DMS153 (cell line): Measurements from ENCODE around the gene SCRG1.

Experiments
- DNase-seq: peaks from one replicate; lab custom pipeline; 2025; lab: John Stamatoyannopoulos, UW

Gene SCRG1

DNA sequence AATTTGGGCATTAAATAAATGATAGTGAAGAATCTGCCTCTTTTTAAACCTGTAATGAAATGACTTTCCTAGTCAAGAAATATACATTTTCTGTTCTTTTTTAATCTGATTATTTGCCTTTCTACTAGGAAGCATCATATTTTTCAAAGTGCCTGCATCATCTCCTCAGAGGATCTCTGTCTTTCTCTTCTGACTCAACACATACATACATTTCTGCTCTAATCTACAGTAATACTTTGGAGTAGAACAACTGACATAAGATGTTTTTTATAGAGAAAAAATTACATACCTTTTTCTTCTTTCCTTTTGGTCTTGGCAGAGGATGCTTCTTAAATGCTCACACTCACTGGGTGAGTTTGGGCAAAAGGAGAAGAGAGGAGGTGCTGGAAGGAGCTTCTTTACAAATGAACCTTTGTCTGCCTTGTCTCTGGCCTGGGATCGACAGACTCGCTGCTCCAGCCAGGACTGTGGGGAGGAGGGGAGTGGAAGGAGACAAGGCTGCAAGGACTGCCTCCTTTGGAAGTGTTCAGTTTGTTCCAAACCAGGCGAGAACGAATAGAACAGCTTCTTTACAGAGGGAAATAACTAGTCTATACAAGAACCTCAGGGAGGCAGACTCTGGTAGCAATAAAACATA, at the start of gene SCRG1:
SCRG1 (minus strand) TSS at position 338 of the 637 bp plus-strand sequence. CDS start 7,702 bp downstream, outside the sequence.
- no peak for DNase-seq

DNA sequence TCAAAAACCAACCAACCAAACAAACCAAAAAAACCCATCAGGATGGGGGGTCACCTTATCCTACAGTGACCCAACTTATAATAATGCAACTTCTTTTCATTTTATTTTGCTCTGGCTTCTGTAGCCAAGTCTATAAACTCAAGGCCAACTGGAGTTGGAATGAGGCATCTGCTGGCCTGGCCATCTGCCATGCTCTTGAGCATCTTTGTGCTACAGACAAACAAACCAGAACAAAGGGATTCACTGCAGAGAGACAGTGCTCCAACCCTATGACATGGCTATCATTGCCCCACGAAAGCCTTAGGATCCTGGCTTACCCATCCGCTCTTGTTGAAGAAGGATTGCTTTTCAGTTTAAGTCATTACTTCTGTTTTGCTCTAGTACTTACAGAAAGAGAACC, 49.2 kb upstream of the SCRG1 start:
- peak; percentile 50 for DNase-seq

DNA sequence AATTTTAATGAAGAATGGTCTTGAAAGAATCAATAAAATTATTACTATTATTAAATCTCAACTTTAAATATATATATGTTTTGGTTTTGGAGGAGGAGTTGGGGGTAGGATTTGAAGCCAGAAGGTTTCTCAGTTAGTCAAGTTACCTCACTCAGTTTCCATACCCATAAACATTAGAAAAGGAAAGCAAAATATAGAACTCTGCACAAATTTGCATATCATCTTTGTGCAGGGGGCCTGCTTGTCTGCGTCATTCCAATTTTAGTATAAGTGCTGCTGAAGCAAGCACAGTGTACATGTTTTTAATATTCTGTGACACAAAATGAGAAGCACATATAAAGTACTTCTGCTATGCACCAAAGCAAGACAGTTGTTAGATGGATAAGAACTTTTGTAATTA, 47.5 kb upstream of the SCRG1 start:
- DNase-seq: no peak

DNA sequence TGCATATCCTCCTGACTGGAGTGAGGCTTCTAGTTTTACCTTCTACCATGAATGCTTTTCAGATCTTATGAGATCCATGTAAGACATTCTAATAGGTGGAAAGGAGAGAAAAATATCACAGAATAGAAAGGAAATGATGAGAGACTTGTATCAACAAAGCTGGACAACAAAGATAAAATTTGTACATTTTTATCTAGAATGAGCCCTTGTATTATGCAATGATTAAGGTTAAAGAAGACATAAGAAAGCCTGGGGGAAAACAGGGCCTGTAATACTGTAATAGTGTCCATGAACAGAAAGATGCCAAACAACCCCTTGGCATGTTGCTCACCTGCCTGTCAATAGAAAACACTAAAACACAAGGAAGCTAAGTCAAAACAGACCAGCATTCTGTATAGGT, 44.2 kb upstream of the SCRG1 start:
- no peak for DNase-seq

DNA sequence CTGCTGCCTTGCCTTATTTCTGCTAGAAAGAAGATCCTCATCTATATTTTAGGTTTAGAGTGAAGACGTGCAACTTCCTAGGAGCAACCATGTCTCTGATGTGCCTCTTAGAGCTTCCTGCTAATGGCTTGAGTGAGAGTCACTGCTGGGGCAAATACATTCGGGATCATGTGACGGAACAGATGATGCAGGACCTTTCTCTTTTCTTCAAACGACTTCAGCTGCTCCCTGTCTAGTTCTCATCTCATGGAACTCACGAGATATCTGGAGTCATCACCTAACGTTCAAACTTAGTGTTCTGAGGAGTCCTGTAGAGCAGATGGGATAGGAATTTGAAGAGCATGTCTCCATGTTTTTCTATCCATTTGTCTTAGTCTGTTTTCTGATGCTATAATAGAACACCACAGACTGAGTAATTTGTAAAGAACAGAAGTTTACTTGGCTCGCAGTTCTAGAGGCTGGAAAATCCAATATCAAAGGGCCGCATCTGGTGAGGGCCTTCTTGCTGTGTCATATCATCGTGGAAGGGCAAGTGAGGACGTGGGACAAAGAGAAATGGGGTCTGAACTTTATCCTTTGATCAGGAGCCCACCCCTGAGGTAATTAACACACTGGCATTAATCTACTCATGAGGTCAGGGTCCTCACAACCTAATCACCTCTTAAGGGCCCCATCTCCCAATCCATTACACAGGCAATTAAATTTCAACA, 43.5 kb upstream of the SCRG1 start:
- DNase-seq: no peak

DNA sequence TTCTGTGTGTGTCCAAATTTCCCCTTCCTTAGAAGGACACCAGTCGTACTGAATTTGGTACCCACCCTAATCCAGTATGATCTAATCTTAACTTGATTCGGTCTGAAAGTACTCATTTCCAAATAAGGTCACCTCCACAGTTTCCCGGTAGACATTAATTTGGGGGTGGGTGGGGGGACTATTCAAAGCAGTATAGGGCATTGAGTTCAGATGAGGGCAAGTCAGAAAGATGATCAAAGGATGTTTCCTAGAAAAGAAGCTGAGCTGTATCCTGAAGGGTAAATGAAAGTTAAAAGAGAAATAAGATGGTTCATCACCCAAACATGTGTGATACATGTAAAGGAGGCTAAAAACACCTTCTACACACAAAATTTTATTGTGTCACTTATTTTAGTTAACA, 42.0 kb upstream of the SCRG1 start:
- no peak for DNase-seq

DNA sequence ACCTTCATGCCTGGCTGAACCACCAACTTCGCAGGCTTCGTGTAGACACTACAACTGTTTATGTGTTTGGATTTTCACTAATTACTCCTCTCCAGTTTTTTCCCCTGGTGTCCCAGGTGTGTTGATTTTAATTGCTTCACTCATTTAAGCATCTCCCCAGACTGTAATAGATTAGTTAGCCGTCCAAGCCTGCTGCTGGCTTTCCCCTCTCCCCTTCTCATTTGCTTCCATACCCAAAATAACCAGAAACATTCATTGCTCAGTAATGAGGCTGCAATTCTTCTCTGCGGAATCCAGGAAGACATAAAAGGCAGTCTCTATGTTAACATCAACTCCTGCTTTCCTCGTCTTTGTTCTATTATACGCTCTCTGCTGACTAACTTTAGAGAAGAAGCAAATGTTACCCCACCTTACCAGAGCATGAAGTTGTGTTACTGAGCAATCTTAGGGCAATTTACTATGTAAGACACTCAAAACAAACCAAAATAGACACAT, 37.9 kb upstream of the SCRG1 start:
- no peak for DNase-seq

DNA sequence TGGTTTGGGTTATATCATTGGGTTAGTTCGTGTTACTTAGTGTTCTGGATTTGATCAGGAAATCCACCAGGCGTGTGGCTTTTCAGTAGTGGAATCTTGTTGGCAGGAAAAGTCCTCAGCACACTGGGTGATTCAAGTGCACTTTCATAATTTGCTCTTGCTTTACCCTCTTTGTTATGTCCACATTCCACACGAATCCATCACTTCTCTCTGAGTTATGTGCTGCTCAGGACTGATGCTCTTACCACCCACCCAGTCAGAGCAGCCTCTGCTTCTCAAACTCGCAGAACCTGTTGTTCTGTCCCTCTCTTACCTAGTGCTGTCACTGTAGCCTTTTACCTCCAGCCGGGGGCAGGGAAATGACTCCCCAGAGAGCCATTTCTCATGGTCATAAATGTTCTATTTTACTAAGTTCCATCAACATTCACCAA, 37.2 kb upstream of the SCRG1 start:
- peak; percentile 66 for DNase-seq

DNA sequence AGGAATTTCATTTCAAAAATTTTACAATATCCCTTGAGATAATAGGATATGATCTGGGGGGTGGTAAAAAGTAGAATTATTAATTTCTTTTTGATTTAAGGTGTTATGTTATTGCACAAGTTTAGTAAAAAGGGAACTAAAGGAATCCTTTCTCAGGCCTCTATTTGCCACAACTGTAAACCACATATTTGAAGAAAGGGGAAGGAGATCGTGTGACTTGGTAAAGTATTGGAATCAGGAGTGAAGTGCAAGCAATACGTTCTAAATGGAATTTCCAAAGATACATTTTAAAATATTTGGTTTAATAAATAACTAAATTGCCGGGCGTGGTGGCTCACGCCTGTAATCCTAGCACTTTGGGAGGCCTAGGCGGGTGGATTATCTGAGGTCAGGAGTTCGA, 35.3 kb upstream of the SCRG1 start:
- DNase-seq: no peak

DNA sequence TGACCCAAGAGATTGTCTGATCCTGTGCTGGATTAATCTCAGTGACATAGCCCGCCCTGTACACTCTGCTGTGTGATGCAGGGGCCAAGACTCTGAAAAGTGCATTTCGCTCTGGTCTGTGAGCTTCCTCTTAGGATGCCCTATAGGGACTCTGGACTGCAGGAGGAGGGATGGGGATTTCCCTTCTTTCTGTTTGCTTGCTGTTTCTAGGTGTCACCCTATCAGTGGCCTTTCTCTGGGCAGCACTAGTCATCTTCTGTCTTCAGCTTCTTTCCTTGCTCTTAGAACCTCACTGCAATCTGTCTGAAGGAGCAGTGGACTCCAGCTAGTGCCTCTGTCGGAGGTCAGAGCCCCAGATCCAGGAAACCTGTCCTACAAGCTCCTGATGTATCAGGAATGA, 34.5 kb upstream of the SCRG1 start:
- no peak for DNase-seq

DNA sequence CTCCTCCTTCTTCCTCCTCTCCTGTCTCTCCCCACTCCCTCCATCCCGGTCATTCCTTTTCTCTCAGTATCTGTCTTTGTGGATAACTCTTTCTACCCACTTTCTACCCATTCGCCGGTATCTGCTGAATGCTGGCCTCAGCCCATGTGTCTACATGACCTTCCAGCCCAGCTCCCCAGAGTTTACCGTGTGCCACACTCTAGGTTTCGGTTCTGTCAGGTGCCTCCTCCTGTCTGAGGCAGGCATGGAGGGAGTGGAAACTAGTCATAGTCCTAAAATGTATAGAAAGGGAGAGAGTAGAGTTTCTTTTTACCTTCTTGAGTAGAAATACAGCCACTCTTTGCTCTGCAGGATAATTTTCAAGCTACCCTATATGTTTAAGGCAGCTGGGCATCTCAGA, 33.5 kb upstream of the SCRG1 start:
- DNase-seq: no peak

DNA sequence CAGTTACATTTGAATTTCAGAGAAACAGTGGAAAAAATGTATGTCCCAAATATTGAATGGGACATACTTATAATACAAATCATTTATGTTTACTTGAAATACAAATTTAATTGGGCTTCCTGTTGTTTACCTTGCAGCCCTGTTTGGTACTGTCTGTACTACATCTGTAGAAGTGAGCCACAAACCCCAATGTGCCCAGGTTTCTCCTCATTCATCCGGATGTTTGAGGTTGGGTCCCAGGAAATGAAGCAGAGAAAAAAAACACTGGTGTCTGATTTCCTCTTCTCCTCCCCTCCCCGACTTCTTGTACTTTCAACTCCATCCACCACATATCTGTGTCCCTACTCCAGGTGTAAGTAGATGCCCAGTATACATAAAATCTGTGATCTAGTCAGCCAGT, 27.1 kb upstream of the SCRG1 start:
- DNase-seq: no peak

DNA sequence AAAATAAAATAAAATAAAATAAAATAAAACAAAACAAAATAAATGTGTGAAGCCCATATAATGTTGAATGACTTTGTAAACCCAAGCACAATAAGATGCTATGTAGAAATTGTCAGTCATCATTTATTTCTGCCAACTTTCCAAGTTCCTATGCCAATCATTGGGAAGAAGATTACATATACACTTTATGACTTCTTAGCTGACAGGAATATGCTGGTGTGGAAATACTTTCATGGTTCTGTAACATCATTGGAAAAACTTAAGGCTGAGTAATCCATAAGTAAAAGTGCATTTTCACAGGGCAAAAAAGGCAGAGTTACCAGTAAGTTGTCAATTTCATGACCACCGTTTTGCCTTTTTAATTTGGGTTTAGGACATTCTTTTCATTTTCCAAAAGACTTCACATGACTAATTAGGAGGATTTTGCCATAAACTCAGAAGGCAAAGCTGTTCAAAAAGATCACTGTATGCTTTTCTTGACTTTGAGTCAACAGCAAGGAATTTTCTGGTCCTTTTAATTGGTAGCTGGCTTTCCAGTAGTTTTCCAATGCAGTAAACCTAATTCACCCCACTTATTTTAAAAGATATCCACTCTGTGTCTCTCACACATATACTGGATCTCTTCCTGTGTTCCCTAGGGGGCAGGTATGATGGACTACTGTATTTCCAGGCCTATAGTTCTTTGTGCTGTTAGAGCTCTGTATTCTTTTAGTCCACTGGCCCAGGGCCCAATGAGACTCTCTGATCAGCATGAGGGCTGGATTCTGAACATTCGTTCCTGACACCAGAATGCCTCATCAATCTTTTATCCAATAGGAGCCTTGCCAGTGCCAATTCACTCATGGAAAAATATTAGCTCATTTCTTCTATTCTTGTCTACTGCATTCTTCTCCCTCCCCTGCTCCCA, 26.2 kb upstream of the SCRG1 start:
- no peak for DNase-seq

DNA sequence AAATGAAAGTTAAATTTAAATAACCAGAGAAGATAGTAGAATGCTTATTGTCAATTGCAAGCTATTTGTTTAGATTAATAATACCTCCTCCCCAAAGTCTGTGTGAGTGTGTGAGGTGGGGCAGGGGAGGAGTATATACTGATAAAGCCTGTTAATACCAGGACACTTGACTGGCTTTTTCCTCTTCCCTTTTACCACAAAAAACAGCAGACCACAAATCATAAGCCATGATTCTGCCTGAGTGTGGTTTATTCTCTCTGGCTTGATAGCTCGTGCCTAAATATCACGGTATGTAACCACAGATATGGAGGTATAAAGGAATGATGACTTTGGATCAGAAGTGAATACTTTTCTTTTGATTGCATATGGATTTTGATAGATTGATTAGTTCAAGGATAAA, 21.9 kb upstream of the SCRG1 start:
- DNase-seq: no peak

DNA sequence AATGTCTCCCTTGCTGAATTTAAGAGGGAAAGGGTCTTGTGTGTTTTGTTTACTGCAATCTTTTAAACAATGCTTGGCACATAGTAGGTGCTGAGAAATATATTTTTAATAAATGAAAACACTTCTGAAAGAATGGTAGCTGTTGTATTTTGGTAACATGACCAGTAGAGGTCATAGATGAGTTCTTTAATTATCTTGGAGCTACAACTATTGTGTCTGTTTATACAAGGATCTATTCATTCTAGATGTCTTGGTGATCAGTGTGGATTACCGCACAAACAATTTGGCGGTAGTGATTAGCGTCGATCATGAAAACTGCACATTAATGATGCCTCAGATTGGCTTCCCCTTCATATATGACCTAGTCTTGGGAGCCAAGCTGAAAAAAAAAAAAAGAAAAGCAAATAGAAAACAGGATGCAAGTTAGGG, 21.4 kb upstream of the SCRG1 start:
- DNase-seq: peak; percentile 49

DNA sequence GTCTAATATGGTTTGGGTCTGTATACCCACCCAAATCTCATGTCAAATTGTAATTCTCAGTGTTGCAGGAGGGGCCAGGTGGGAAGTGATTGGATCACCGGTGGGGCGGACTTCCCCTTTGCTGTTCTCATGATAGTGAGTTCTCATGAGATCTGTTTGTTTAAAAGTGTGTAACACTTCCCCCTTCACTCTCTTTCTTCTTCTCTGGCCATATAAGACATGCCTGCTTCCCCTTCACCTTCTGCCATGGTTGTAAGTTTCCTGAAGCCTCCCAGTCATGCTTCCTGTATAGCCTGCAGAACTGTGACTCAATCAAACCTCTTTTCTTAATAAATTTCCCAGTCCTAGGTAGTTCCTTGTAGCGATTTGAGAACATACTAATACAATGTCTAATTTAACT, 19.7 kb upstream of the SCRG1 start:
- no peak for DNase-seq

DNA sequence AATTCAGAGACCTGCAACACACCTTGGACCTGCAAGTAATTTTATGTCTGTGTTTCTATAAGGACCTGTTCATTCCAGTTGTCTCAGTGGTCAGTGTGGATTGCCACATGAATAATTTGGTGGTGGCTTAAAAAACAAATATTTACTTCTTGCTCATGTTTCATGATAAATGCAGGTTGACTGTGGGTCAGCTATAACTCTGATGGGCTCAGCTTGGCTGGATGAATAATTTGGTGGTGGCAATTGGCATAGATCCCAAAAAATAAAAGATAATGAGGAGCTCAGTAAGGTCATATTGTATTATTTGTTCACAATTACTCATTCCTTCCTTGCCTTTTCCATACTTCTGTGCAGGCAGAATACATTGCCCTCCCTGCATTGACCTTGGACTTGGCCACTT, 18.9 kb upstream of the SCRG1 start:
- no peak for DNase-seq

DNA sequence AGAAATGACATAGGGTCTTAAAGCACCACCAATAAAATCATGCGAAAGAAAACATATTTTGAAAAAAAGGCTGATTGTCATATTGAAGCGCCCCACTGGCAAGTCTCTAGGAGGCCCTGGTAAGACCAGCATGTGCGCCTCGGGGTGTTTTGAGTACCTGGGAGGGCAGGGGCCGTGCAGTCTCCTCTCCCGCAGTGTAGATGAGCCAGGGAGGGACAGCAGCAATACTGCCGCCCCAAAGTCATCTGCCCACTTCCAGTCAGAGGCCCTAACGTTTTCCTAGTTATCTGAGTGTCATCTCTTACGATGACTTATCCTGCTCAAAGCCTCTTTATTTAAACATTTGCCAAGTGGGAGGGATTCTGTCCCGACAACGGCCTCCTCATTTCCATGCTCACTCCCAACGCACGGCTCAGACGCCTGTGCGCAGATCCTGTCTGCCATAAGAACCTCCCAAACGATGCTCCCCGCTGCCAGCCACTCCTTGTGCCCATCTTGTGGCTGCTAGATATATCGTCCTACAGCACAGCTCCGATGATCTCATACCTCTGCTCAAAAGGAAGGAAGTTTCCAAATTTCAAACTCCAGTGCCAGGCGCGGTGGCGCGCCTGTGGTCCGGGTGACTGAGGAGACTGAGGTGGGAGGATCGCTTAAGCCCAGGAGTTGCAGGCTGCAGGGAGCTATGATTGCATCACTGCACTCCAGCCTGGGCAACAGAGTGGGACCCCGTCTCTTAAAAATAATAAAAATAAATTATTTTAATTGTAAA, 17.2 kb upstream of the SCRG1 start:
- no peak for DNase-seq

DNA sequence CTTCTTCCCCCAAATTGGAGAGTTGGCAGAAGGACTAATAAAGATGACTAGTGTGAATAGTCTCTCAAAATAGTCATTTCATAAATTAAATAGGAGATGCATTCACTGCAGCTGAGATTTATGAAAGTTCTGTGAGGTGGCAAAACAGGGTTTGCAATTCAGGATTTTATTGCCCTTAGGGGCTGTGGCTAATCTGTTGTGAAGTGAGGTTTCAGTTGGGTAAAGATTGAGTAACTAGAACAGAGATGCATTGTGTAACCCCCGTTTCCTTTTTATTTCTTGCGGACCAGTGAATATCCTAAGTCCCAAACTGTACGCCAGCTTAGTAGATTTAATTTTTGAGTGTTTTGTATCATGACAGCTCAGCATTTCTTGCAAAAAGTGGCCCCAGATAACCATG, 16.2 kb upstream of the SCRG1 start:
- DNase-seq: no peak

DNA sequence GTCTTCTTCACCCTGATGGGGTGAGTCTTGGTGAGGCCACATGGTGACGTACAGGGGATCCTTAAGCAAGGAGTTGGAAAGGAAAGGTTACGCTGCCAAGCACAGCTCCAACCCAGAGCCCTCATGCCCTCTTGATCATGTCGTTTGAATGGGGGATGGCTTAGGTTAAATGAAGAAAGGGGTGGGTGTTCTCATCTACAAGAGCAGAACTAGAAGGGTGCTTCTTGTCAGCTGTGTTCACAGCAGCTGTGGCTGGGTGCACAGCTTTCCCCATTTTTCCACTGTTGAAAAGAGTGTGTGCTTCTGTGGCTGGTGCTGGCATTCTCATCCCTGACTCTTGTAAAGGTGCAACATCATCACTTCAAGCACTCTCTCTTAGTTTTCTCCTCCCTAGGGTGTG, 15.5 kb upstream of the SCRG1 start:
- DNase-seq: no peak

DNA sequence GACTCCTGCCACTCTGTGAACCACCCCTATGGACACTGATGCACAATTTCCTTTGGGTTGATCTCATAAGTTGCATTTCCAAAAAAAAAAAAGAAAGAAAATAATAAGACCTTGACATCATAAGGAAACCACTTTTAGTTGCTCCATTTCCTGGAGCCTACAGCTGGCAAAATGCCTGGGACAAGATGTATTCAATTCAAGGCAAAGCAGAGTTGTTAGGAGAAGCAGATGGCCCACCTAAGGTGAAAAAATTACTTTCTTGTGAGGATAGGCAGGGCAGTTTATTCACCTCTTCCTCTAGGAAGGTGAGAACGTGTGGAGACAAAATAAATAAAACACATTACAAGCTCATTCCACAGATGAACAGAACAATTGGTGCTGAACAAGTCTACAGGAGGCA, 14.1 kb upstream of the SCRG1 start:
- DNase-seq: no peak

DNA sequence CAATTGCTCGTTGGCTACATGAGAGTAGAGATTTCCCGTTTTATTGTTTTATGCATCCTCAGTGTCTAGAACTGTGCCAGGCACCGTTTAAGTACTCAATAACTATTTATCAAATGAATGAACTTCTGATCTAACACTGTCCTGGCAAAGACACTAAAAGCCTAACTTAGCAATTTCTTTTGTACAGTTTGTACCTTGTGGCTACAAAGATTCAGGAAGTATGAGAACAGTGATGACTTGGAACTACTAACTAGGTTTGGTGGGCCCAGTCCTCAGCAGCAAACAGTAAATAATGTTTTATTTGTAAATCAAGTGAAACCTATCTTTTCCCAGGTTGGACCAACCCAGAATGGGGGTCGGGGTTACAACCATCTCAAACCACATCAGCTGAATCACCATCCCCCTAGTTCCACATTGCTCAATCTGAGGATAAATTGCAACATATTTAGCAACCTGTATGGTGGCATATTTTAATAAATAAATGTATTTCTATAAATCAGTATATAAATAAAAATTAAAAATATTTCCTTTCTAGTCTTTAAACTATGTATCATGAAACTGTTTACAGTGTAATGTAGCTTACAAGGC, 12.3 kb upstream of the SCRG1 start:
- no peak for DNase-seq
